Ascending aorta (tissue), 2 donors: ENCODE results near the gene CTIF. TPM values are rescaled to one million over a fixed set of nuclear protein-coding genes. Genes with fewer than 3 reads are reported as not detected.

Source experiments
- DNase-seq, 2 donors: peaks; one replicate each; pipeline ENCODE4 v3.0.0-alpha.2; 2019; ENCODE audit warnings: low spot score in 2 of 2
- H3K27ac ChIP-seq, 2 donors: fragments of 200-600 bp; sonication (generic); one replicate each; pipeline ENCODE4 v1.5.1; 2016 to 2017; ENCODE audit warnings: mild to moderate bottlenecking in 1 of 2
- H3K27me3 ChIP-seq: fragments of 200-600 bp; sonication (generic); one replicate; pipeline ENCODE4 v1.5.1; 2017
- H3K36me3 ChIP-seq, 2 donors: fragments of 200-600 bp; sonication (generic); one replicate each; pipeline ENCODE4 v1.5.1; 2016
- H3K4me1 ChIP-seq, 2 donors: fragments of 200-600 bp; sonication (generic); one replicate each; pipeline ENCODE4 v1.5.1; 2016 to 2017; ENCODE audit warnings: mild to moderate bottlenecking in 1 of 2
- H3K4me3 ChIP-seq, 2 donors: fragments of 200-600 bp; sonication (generic); one replicate each; pipeline ENCODE4 v1.5.1; 2016 to 2017; ENCODE audit warnings: mild to moderate bottlenecking in 1 of 2
- H3K9me3 ChIP-seq, 2 donors: fragments of 200-600 bp; sonication (generic); one replicate each; pipeline ENCODE4 v1.5.1; 2016
- intact Hi-C: fragments of 100-400 bp; cut with DNase I; formaldehyde crosslinking; loops from one replicate; pipeline ENCODE4 v1.15.1; 2023
- total RNA-seq: library from RNA; depleted of rRNA; stranded (reverse); fragments of >200 nt; gene quantifications from one replicate; pipeline ENCODE4 v1.1.0, GENCODE V29; 2016
- TF ChIP-seq, protein P1 (sequence below), 3 experiments: fragments of 200-600 bp in 2 of 3; fragments of 450-650 bp in 1 of 3; sonication (generic) in 2 of 3; IDR thresholded peaks; one replicate each; pipeline ENCODE4 v1.5.1; 2016 to 2019; ENCODE audit warnings: antibody characterized with exemption in 3 of 3, mild to moderate bottlenecking in 1 of 3, moderate library complexity in 1 of 3

Gene CTIF
- total RNA-seq, 1 donor from 2014 or later, result 55.3 TPM

DNA sequence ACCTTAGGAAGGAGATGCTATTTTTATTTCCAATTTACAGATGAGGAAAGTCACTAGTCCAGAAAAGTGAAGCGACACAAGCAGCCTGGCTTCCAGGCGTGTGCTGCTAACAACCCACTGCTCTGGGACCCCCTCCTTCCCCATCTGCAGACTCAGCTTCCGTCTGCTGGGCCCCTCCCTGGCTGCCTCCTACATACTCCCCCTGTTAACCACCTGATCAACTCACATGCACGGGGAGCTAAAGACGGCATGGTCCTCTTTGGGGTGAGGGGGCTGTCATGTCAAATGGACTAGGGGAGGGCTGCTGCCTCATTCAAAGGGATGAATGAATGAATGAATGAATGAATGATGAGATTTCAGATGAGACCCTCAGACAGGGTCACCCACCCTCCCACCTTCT lies 184.2 kb downstream of the CTIF start:
- TF ChIP-seq, protein P1, sequence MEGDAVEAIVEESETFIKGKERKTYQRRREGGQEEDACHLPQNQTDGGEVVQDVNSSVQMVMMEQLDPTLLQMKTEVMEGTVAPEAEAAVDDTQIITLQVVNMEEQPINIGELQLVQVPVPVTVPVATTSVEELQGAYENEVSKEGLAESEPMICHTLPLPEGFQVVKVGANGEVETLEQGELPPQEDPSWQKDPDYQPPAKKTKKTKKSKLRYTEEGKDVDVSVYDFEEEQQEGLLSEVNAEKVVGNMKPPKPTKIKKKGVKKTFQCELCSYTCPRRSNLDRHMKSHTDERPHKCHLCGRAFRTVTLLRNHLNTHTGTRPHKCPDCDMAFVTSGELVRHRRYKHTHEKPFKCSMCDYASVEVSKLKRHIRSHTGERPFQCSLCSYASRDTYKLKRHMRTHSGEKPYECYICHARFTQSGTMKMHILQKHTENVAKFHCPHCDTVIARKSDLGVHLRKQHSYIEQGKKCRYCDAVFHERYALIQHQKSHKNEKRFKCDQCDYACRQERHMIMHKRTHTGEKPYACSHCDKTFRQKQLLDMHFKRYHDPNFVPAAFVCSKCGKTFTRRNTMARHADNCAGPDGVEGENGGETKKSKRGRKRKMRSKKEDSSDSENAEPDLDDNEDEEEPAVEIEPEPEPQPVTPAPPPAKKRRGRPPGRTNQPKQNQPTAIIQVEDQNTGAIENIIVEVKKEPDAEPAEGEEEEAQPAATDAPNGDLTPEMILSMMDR (IDR thresholded peaks at IDR 0.05), result no peak
- Histone ChIP-seq H3K27me3 (no peaks in the 10 kb centered on the region), H3K27ac (no peak overlapping the region), H3K36me3 (no peaks in the 10 kb centered on the region), H3K9me3 (no peaks in the 10 kb centered on the region), H3K4me1 (peaks cover 8 to 14% of the 10 kb centered on the region in 2 donors), H3K4me3 (no peak overlapping the region)
- intact Hi-C loops, result no loop called here
- DNase-seq, result no peak

DNA sequence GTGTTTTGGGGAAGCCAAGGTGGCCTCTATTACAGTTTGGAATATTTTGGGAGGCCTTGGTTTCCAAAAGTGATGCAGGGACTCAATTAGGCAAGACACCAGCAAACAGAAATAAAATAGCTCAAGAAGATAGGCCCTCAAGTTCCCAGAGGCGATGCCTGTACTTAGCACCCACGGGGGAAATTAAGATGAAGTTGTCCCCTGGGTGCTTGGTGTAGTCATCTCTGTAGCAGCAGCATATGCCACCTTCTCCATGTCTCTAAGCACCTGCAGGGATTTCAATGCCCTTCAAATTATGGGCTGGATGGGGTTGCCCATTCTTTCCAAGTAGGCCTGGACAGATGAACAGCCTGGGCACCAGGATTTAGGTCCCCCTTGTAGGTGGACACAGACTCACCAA lies 185.0 kb downstream of the CTIF start:
- H3K27me3 ChIP-seq, result no peaks in the 10 kb centered on the region
- no peak for DNase-seq
- no peaks in the 10 kb centered on the region for H3K9me3 ChIP-seq
- intact Hi-C loops, result no loop called here
- no peak overlapping the region for H3K4me3 ChIP-seq
- no peak overlapping the region for H3K27ac ChIP-seq
- H3K36me3 ChIP-seq, result no peaks in the 10 kb centered on the region
- peaks cover 8 to 14% of the 10 kb centered on the region in 2 donors for H3K4me1 ChIP-seq
- TF ChIP-seq, protein P1 (IDR thresholded peaks at IDR 0.05), result no peak

DNA sequence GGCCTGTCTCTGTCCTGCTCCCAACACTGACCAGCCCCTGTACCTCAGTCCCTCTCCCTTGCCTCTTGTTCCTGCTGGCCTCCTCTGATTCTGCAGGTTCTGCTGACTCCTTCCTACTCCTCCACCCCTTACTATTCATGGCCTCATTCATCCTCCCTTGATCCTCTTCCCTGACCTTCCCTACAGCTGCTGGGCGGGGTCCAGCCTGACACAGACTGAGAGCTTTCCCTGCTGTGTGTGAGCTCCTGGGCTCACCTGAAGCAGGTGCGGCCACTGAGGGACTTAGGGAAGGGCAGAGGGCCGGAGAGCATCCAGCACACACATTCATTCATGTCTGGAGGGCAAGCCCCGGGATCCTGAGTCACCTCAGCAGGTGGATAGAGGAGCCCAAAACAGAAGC lies 185.6 kb downstream of the CTIF start:
- Histone ChIP-seq H3K4me3 (no peak overlapping the region), H3K9me3 (no peaks in the 10 kb centered on the region), H3K27me3 (no peaks in the 10 kb centered on the region), H3K4me1 (peaks cover 8 to 14% of the 10 kb centered on the region in 2 donors), H3K27ac (no peak overlapping the region), H3K36me3 (no peaks in the 10 kb centered on the region)
- intact Hi-C loops, result no loop called here
- DNase-seq, result no peak
- TF ChIP-seq, protein P1 (IDR thresholded peaks at IDR 0.05), result no peak

DNA sequence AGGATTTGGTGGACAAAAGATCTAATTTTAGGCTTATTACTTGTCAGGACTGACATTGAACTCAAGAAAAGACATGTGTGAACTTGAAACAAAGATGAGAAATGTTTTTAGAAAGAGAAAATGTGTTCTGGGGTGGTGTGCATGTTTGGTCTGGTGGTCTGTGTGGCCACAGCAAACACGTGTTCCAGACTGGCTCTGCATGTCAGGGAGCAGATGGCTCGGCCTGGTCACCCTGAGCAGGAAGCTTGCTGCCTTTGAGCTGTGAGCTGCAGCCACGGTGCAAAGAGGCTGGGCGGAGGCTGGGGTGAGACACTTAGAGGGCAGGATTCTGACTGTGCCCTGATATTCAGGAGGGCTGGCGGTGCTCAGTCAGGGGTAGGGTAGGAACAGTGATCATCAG lies 186.1 kb downstream of the CTIF start:
- Histone ChIP-seq H3K9me3 (no peaks in the 10 kb centered on the region), H3K36me3 (no peaks in the 10 kb centered on the region), H3K4me1 (peaks cover 8 to 14% of the 10 kb centered on the region in 2 donors), H3K27ac (no peak overlapping the region), H3K4me3 (no peak overlapping the region), H3K27me3 (no peaks in the 10 kb centered on the region)
- intact Hi-C loops, result no loop called here
- TF ChIP-seq, protein P1 (IDR thresholded peaks at IDR 0.05), result no peak
- DNase-seq, result no peak

DNA sequence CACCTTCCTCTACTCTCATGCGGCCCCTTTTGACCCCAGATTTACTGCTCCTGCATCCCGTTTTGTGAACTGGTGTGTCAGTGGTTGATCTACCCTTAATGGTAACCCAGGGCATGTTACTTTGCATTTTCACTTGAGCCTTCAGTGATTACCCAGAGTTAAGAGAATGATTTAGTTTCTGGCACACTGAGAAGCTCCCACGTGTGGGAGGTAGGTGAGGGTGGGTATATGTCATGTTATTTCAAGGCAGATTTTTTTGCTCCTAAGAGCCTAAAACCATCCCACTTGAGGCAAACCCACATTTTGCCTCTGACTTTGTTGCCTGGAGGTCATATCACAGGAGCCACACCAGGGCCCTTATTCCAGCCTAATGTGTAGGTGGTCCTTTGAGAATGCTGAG lies 186.7 kb downstream of the CTIF start:
- TF ChIP-seq, protein P1 (IDR thresholded peaks at IDR 0.05), result no peak
- H3K27ac ChIP-seq, result no peak overlapping the region
- H3K27me3 ChIP-seq, result no peaks in the 10 kb centered on the region
- intact Hi-C loops, result no loop called here
- no peak for DNase-seq
- H3K36me3 ChIP-seq, result no peaks in the 10 kb centered on the region
- no peaks in the 10 kb centered on the region for H3K9me3 ChIP-seq
- H3K4me1 ChIP-seq, result peaks cover 8 to 9% of the 10 kb centered on the region in 2 donors
- H3K4me3 ChIP-seq, result no peak overlapping the region

DNA sequence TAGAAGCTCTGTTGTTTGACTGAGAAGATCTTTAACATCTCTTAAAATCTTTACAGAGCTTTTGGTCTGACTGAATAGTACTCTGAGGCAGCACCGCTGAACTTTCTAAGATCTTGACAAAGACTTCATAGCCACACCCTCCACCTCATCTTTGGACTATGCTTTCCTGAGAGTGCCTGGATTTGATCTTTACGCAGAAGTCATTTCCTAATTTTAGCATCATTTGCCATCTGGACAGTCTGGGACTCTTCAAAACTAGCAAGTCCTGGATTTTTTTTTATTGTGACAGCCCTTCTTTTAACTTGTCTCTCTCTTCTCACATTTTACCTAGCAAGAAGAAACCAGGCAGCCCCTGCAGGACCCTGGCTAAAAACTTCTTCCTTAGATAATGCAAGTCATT lies 188.8 kb downstream of the CTIF start:
- Histone ChIP-seq H3K4me3 (no peak overlapping the region), H3K27ac (peak overlapping the region in 1 of 2 donors; percentile 23), H3K36me3 (no peaks in the 10 kb centered on the region), H3K9me3 (no peaks in the 10 kb centered on the region), H3K4me1 (no peaks in the 10 kb centered on the region), H3K27me3 (no peaks in the 10 kb centered on the region)
- intact Hi-C loops, result no loop called here
- TF ChIP-seq, protein P1 (IDR thresholded peaks at IDR 0.05), result no peak
- no peak for DNase-seq
